NCI-H748 (cell line): ENCODE results near the gene GPR15.

Experiments used
- DNase-seq: peaks from one replicate; lab custom pipeline; 2025; ENCODE audit not compliant: unreplicated experiment; lab: John Stamatoyannopoulos, UW

Gene GPR15

GRCh38 chr3:98582042-98582441 is 50.3 kb downstream of the GPR15 start:
- no peak for DNase-seq

- no peak for DNase-seq
These were observed 52.0 kb downstream of the GPR15 start for GRCh38 chr3:98583766-98584165.
